Common myeloid progenitor, CD34-positive (primary cell): ENCODE measurements around the gene ZNF561.
"Not testable (repeated sequence)": the region's sequence is repeated elsewhere in the genome, so short reads cannot be mapped to it uniquely, and the experiment has no call there.

Experiments used
- CTCF ChIA-PET: fragments of 350-600 bp; sonication (Branson Sonifier 250); formaldehyde crosslinking; loops from one replicate; lab custom pipeline; 2021; ENCODE audit warnings: antibody characterized with exemption; lab: Charles Lee
- POLR2A ChIA-PET: fragments of 350-600 bp; sonication (Branson Sonifier 250); formaldehyde crosslinking; loops from one replicate; lab custom pipeline; 2021; ENCODE audit warnings: antibody characterized with exemption; lab: Charles Lee
- DNase-seq, 3 donors: peaks; one replicate each; pipeline versions ENCODE4 v3.0.0 to v3.0.0-alpha.2; 2013
- H3K27ac ChIP-seq, 2 experiments: 1 replicate in 1 of 2; 2 replicates in 1 of 2; pipeline ENCODE4 v1.7.0; 2013; ENCODE audit warnings: inconsistent platforms in 2 of 2, low read length in 2 of 2, mild to moderate bottlenecking in 2 of 2, low read depth in 1 of 2, moderate library complexity in 1 of 2; ENCODE audit not compliant: severe bottlenecking in 2 of 2, insufficient read depth in 1 of 2, poor library complexity in 1 of 2
- H3K27me3 ChIP-seq, 5 experiments: replicated peaks in 2 of 5; 1 replicate in 3 of 5; 2 replicates in 2 of 5; pipeline versions ENCODE4 v1.6.1 to v1.7.0; 2013; ENCODE audit warnings: low read length in 4 of 5, mild to moderate bottlenecking in 2 of 5, moderate library complexity in 2 of 5, inconsistent platforms in 1 of 5; ENCODE audit not compliant: insufficient read depth in 5 of 5, control insufficient read depth in 4 of 5
- H3K36me3 ChIP-seq, 4 experiments: 1 replicate in 2 of 4; 2 replicates in 2 of 4; pipeline versions ENCODE4 v1.6.1 to v1.7.0; 2013; ENCODE audit warnings: low read length in 3 of 4, control low read depth in 1 of 4, mild to moderate bottlenecking in 1 of 4; ENCODE audit not compliant: control insufficient read depth in 4 of 4, insufficient read depth in 4 of 4
- H3K4me1 ChIP-seq, 4 experiments: 1 replicate in 3 of 4; 2 replicates in 1 of 4; pipeline versions ENCODE4 v1.6.1 to v1.7.1; 2013; ENCODE audit warnings: low read length in 3 of 4, mild to moderate bottlenecking in 3 of 4, control low read depth in 1 of 4, inconsistent platforms in 1 of 4, moderate library complexity in 1 of 4; ENCODE audit not compliant: control insufficient read depth in 4 of 4, insufficient read depth in 4 of 4; ENCODE audit errors: control extremely low read depth in 1 of 4
- H3K4me3 ChIP-seq, 7 experiments: 1 replicate in 4 of 7; 2 replicates in 3 of 7; pipeline versions ENCODE4 v1.5.1 to v1.7.0; 2013; ENCODE audit warnings: mild to moderate bottlenecking in 7 of 7, low read length in 6 of 7, moderate library complexity in 6 of 7, inconsistent platforms in 2 of 7, low read depth in 2 of 7, control low read depth in 1 of 7; ENCODE audit not compliant: insufficient read depth in 4 of 7, control insufficient read depth in 1 of 7; ENCODE audit errors: extremely low read depth in 1 of 7
- H3K9me3 ChIP-seq, 5 experiments: 1 replicate in 4 of 5; 2 replicates in 1 of 5; pipeline versions ENCODE4 v1.6.1 to v1.7.1; 2013; ENCODE audit warnings: low read length in 4 of 5, mild to moderate bottlenecking in 2 of 5, inconsistent platforms in 1 of 5, low read depth in 1 of 5, moderate library complexity in 1 of 5; ENCODE audit not compliant: control insufficient read depth in 4 of 5, insufficient read depth in 2 of 5; ENCODE audit errors: control extremely low read depth in 1 of 5
- WGBS: methylation state at CpG from one replicate; pipeline ENCODE4 v1.1.5; 2013; ENCODE audit not compliant: insufficient coverage; 5-methylcytosine and 5-hydroxymethylcytosine counted together

Gene ZNF561

DNA sequence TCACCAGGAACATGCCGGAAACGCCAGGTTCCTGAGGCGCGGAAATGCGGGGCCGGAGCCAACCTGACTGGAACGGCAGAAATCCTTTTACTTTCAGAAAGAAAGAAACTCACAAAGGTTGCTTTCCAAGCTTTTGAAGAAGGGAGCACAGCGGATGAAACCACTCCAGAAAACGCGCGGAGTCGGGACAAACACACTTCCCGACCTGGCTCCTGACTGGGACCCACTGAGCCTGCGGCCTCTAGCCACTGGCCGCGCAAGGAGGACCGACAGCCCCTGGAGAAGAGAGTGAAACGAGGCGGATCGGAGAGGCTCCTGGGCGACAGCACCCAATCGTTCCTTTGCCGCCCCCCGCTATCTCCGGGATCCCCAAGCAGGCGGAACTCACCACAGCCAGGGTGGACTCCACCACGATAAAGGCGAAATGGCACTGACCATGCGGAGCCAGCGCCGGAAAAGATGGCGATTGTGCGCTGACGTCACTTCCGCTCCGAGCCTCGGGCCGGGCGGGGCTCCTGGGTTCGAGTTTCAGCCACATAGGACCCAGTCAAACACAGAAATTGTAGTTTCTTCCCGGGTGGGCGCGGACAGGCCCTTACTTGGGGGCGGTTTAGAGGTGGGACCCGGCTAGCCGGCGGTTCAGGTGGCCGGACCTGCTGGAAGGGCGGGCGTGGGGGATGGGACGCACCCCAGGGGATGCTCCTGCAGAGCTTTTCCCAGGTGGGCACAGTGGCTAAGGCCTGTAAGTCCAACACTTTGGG, 36.8 kb downstream of the ZNF561 start, which contains the start of gene ZNF121:
TSS of gene ZNF121 (minus strand) at position 432 of the 761 bp plus-strand sequence. CDS start 16,407 bp downstream, outside the sequence.
- CTCF ChIA-PET = interaction anchor here (1.0 to 2.2 kb wide), 4 partner anchors 41 to 272 kb away, joined by 3 to 6 read pairs (median 4); no protein-coding TSS in a partner anchor
- under 1% methylated on average over 47 of the region's 51 CpGs for WGBS
- DNase-seq = peak; percentile 84 to 93 (median 93)

DNA sequence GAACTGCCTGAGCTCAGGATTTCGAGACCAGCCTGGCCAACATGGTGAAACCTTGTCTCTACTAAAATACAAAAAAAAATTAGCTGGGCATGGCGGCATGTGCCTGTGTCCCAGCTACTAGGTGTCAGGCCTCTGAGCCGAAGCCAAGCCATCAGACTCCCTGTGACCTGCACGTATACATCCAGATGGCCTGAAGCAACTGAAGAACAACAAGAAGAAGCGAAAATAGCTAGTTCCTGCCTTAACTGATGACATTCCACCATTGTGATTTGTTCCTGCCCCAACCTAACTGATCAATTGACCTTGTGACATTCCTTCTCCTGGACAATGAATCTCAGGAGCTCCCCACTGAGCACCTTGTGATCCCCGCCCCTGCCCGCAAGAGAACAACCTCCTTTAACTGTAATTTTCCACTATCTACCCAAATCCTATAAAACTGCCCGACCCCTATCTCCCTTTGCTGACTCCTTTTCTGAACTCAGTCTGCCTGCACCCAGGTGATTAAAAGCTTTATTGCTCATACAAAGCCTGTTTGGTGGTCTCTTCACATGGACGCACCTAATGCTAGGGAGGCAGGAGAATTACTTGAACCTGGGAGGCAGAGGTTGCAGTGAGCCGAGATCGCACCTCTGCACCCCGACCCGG, 38.8 kb downstream of the ZNF561 start:
- WGBS = 92% methylated on average over 5 of the region's 13 CpGs
- CTCF ChIA-PET, H3K4me1 ChIP-seq, H3K27ac ChIP-seq, H3K27me3 ChIP-seq, DNase-seq, POLR2A ChIA-PET: not testable (repeated sequence)
- Histone ChIP-seq H3K36me3 (peaks cover 11 to 41% (median 26%) of the 10 kb centered on the region in 4 experiments), H3K9me3 (peaks cover 6 to 40% (median 32%) of the 10 kb centered on the region in 5 experiments), H3K4me3 (peak overlapping the region in 2 of 7 experiments; percentile 19 to 97)

More for the DNA sequence above, 36.8 kb downstream of the ZNF561 start, which contains the start of gene ZNF121:
- Histone ChIP-seq H3K4me1 (peaks cover 0 to 5% (median 1%) of the 10 kb centered on the region in 4 experiments), H3K4me3 (peak within 1 kb of the TSS; percentile 78 to 100 (median 97)), H3K27ac (peak within 1 kb of the TSS; percentile 96 to 98), H3K9me3 (peaks cover 3 to 26% (median 22%) of the 10 kb centered on the region in 5 experiments), H3K36me3 (peaks cover 3 to 29% (median 18%) of the 10 kb centered on the region in 4 experiments), H3K27me3 (peaks cover 0 to 3% (median 0%) of the 10 kb centered on the region in 5 experiments)
- POLR2A ChIA-PET = interaction anchor here (1.0 kb wide), 1 partner anchor 37 kb away, joined by 4 read pairs; the partner anchor contains the start of gene ZNF561

DNA sequence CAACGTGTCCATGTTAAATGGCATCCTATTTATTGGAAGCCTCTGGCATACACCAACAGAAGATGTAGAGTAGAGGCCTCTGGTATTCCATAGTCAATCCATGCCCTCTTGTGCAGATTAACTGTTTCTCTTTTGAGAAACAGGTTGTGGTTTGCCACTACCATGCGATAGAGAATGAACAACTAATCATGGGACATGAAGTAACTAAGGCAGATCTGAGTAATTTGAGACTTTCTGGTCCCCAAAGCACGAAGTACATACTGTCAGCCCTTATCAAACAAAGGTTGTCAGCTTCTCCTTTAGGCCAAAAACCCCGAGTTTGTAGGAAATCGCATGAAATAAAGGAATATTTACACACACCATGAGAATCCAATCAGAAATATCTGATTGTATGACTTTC, 40.3 kb downstream of the ZNF561 start:
- CTCF ChIA-PET = no interaction called here
- Histone ChIP-seq H3K4me1 (peaks cover 0 to 5% (median 1%) of the 10 kb centered on the region in 4 experiments), H3K27me3 (no peaks in the 10 kb centered on the region), H3K36me3 (peaks cover 11 to 53% (median 34%) of the 10 kb centered on the region in 4 experiments), H3K9me3 (peaks cover 13 to 53% (median 40%) of the 10 kb centered on the region in 5 experiments), H3K4me3 (peak overlapping the region in 1 of 7 experiments; percentile 32), H3K27ac (no peak overlapping the region)
- WGBS = 96% methylated on average over 2 of the region's 5 CpGs
- no peak for DNase-seq
- POLR2A ChIA-PET = interaction anchor here (0.8 kb wide), 1 partner anchor 212 kb away, joined by 8 read pairs; no protein-coding TSS in a partner anchor

DNA sequence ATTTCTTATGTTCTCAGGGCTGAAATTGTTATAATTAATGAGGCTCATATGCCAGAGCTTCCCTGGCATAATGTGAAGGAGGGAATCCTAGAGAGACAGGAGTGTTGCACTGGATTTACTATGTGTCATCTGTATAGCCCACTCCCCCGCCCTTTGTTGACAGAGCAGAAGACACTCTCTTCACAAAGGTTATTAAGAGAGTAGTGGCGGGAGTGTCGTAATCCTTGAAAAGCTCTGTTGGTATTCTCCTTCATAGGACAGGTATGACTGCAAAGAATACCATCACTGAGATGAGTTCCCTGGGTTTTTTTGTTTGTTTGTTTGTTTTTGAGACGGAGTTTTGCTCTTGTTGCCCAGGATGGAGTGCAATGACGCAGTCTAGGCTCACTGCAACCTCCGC, 50.8 kb downstream of the ZNF561 start:
- Histone ChIP-seq H3K36me3 (peaks cover 35 to 91% (median 63%) of the 10 kb centered on the region in 4 experiments), H3K4me3 (peak overlapping the region in 1 of 7 experiments; percentile 24), H3K27me3 (no peaks in the 10 kb centered on the region), H3K9me3 (peaks cover 24 to 92% (median 75%) of the 10 kb centered on the region in 5 experiments), H3K4me1 (no peaks in the 10 kb centered on the region), H3K27ac (no peak overlapping the region)
- DNase-seq = no peak
- ChIA-PET POLR2A (no interaction called here), CTCF (interaction anchor here (0.6 kb wide), 1 partner anchor 9 kb away, joined by 4 read pairs; no protein-coding TSS in a partner anchor)
- WGBS = 100% methylated on average over 5 of the region's 6 CpGs

GRCh38 chr19:9566729-9567128, 54.3 kb downstream of the ZNF561 start:
- CTCF ChIA-PET = no interaction called here
- WGBS = 100% methylated on average over 1 of the region's 1 CpG
- POLR2A ChIA-PET = no interaction called here

GRCh38 chr19:9565900-9566705, 54.9 kb downstream of the ZNF561 start:
- Histone ChIP-seq H3K27me3 (no peaks in the 10 kb centered on the region), H3K9me3 (peaks cover 23 to 97% (median 72%) of the 10 kb centered on the region in 5 experiments), H3K27ac (no peak overlapping the region), H3K36me3 (peaks cover 53 to 97% (median 74%) of the 10 kb centered on the region in 4 experiments), H3K4me1 (no peaks in the 10 kb centered on the region), H3K4me3 (peak overlapping the region in 2 of 7 experiments; percentile 10 to 33)
- CTCF ChIA-PET = interaction anchor here (0.6 kb wide), 1 partner anchor 33 kb away, joined by 3 read pairs; no protein-coding TSS in a partner anchor
- POLR2A ChIA-PET = no interaction called here
- no CpG with 5 or more reads among the region's 9 CpGs for WGBS
- peak in 2 of 3 donors; percentile 49 to 64 for DNase-seq

More at GRCh38 chr19:9566729-9567128, 54.3 kb downstream of the ZNF561 start:
- DNase-seq = no peak
- Histone ChIP-seq H3K9me3 (peaks cover 23 to 98% (median 72%) of the 10 kb centered on the region in 5 experiments), H3K27me3 (no peaks in the 10 kb centered on the region), H3K27ac (no peak overlapping the region), H3K4me3 (peak overlapping the region in 1 of 7 experiments; percentile 10), H3K4me1 (no peaks in the 10 kb centered on the region), H3K36me3 (peaks cover 53 to 97% (median 74%) of the 10 kb centered on the region in 4 experiments)
